Hepatocyte (in vitro differentiated cells): ENCODE results near the gene PIK3CA.

Source experiments
- EZH2phosphoT487 ChIP-seq: fragments of 200-600 bp; sonication (generic); IDR thresholded peaks from one replicate; pipeline ENCODE4 v1.6.1; 2018; ENCODE audit warnings: antibody characterized with exemption, mild to moderate bottlenecking, low read depth, moderate library complexity; ENCODE audit not compliant: unreplicated experiment, severe bottlenecking
- TF ChIP-seq, protein P1 (sequence below): fragments of 200-600 bp; sonication (generic); IDR thresholded peaks from 2 replicates; pipeline ENCODE4 v1.5.1; 2016; ENCODE audit warnings: antibody characterized with exemption, mild to moderate bottlenecking; ENCODE audit not compliant: poor library complexity

DNA sequence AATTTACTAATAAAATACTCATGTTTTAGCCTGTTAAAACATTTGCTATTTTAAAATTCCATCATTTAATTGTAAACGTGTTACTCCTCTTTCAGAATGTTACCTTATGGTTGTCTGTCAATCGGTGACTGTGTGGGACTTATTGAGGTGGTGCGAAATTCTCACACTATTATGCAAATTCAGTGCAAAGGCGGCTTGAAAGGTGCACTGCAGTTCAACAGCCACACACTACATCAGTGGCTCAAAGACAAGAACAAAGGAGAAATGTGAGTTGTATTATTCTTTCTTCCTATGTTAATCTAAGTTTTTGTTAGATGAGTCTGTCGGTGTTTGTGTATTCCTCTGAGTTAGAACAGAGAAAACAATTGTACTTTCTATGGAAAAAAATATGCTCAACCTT is 81.0 kb downstream of the PIK3CA start:
- TF ChIP-seq, protein P1, sequence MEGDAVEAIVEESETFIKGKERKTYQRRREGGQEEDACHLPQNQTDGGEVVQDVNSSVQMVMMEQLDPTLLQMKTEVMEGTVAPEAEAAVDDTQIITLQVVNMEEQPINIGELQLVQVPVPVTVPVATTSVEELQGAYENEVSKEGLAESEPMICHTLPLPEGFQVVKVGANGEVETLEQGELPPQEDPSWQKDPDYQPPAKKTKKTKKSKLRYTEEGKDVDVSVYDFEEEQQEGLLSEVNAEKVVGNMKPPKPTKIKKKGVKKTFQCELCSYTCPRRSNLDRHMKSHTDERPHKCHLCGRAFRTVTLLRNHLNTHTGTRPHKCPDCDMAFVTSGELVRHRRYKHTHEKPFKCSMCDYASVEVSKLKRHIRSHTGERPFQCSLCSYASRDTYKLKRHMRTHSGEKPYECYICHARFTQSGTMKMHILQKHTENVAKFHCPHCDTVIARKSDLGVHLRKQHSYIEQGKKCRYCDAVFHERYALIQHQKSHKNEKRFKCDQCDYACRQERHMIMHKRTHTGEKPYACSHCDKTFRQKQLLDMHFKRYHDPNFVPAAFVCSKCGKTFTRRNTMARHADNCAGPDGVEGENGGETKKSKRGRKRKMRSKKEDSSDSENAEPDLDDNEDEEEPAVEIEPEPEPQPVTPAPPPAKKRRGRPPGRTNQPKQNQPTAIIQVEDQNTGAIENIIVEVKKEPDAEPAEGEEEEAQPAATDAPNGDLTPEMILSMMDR = no peak
- TF ChIP-seq EZH2phosphoT487 = no peak
